HFFc6 (cell line): Measurements from ENCODE around the gene NEXN. TPM values are rescaled to one million over a fixed set of nuclear protein-coding genes. Genes with fewer than 3 reads are reported as not detected.

Experiments
- DNase-seq: peaks from one replicate; pipeline ENCODE4 v3.0.0-alpha.2; 2018
- H3K27ac Mint-ChIP-seq: 2 replicates; pipeline ENCODE4 v1.8.0; 2020; ENCODE audit warnings: mild to moderate bottlenecking, mixed read lengths
- H3K27me3 Mint-ChIP-seq: 2 replicates; pipeline ENCODE4 v1.8.0; 2021; ENCODE audit warnings: mild to moderate bottlenecking, moderate library complexity, mixed read lengths; ENCODE audit not compliant: insufficient read depth
- H3K36me3 Mint-ChIP-seq: 2 replicates; pipeline ENCODE4 v1.8.0; 2021; ENCODE audit warnings: low read depth, mixed read lengths
- H3K4me1 Mint-ChIP-seq: 2 replicates; pipeline ENCODE4 v1.8.0; 2020; ENCODE audit warnings: low read depth, mixed read lengths
- H3K4me3 Mint-ChIP-seq: 2 replicates; pipeline ENCODE4 v1.8.0; 2020; ENCODE audit warnings: mild to moderate bottlenecking, moderate library complexity, mixed read lengths
- H3K9me3 Mint-ChIP-seq: 2 replicates; pipeline ENCODE4 v1.8.0; 2020; ENCODE audit warnings: mild to moderate bottlenecking, mixed read lengths
- CTCF ChIP-seq: fragments of 200-600 bp; sonication (generic); IDR thresholded peaks from 2 replicates; pipeline ENCODE4 v1.5.0; 2021; ENCODE audit warnings: antibody characterized with exemption, mild to moderate bottlenecking
- total RNA-seq, 6 experiments: library from RNA; stranded (reverse); fragmentation: NEBNext Ultra II Directional; extraction: Animal tissue kit (Norgen Biotek cat#: 25700); gene quantifications; 2 replicates in 1 of 6; 3 replicates in 5 of 6; pipeline ENCODE4 v1.2.3, GENCODE V29; 2021

The NEXN gene
- total RNA-seq, 6 experiments from 2014 or later: 51.9 to 64.6 (median 56.5) TPM

- H3K27ac Mint-ChIP-seq: no peak overlapping the region
- TF ChIP-seq CTCF: no peak
Observed at GRCh38 chr1:77972080-77972479, 83.7 kb downstream of the NEXN start.

GRCh38 chr1:77975386-77975785, 87.0 kb downstream of the NEXN start:
- H3K4me3 Mint-ChIP-seq: no peak overlapping the region
- no peaks in the 10 kb centered on the region; the same call in 1 of the 2 replicates for H3K27me3 Mint-ChIP-seq
- peak; percentile 25 for DNase-seq
- no peak for TF ChIP-seq CTCF
- H3K27ac Mint-ChIP-seq: peak overlapping the region; percentile 71
- peaks cover 54% of the 10 kb centered on the region for H3K4me1 Mint-ChIP-seq
- H3K36me3 Mint-ChIP-seq: peaks cover 26% of the 10 kb centered on the region
- 0 out of 2 replicates have a peak, but pooled peaks cover 7% of the 10 kb centered on the region for H3K9me3 Mint-ChIP-seq

More at GRCh38 chr1:77972080-77972479, 83.7 kb downstream of the NEXN start:
- Mint-ChIP-seq H3K4me3 (peak overlapping the region; percentile 22; the same call in 1 of the 2 replicates), H3K27me3 (no peaks in the 10 kb centered on the region; the same call in 1 of the 2 replicates), H3K36me3 (peaks cover 42% of the 10 kb centered on the region), H3K4me1 (peaks cover 77% of the 10 kb centered on the region), H3K9me3 (0 out of 2 replicates have a peak, but pooled peaks cover 6% of the 10 kb centered on the region)
- no peak for DNase-seq

- no peak for TF ChIP-seq CTCF
- H3K4me3 Mint-ChIP-seq: no peak overlapping the region
- no peak for DNase-seq
- peaks cover 54% of the 10 kb centered on the region for H3K4me1 Mint-ChIP-seq
- peak overlapping the region; percentile 71 for H3K27ac Mint-ChIP-seq
- 0 out of 2 replicates have a peak, but pooled peaks cover 7% of the 10 kb centered on the region for H3K9me3 Mint-ChIP-seq
- peaks cover 32% of the 10 kb centered on the region for H3K36me3 Mint-ChIP-seq
- no peaks in the 10 kb centered on the region; the same call in 1 of the 2 replicates for H3K27me3 Mint-ChIP-seq
Observed at GRCh38 chr1:77975907-77976306, 87.5 kb downstream of the NEXN start.

GRCh38 chr1:77976433-77977076, 88.1 kb downstream of the NEXN start:
- Mint-ChIP-seq H3K9me3 (0 out of 2 replicates have a peak, but pooled peaks cover 7% of the 10 kb centered on the region), H3K4me1 (peaks cover 54% of the 10 kb centered on the region), H3K27me3 (no peaks in the 10 kb centered on the region; the same call in 1 of the 2 replicates), H3K4me3 (no peak overlapping the region), H3K36me3 (peaks cover 32% of the 10 kb centered on the region), H3K27ac (no peak overlapping the region; the same call in 1 of the 2 replicates)
- no peak for DNase-seq
- no peak for TF ChIP-seq CTCF

GRCh38 chr1:77977989-77978292, 89.5 kb downstream of the NEXN start:
- H3K27ac Mint-ChIP-seq: no peak overlapping the region
- H3K27me3 Mint-ChIP-seq: no peaks in the 10 kb centered on the region; the same call in 1 of the 2 replicates
- peaks cover 27% of the 10 kb centered on the region for H3K36me3 Mint-ChIP-seq
- no peak for DNase-seq
- H3K9me3 Mint-ChIP-seq: 0 out of 2 replicates have a peak, but pooled peaks cover 7% of the 10 kb centered on the region
- no peak overlapping the region for H3K4me3 Mint-ChIP-seq
- H3K4me1 Mint-ChIP-seq: peaks cover 52% of the 10 kb centered on the region
- no peak for TF ChIP-seq CTCF
